ENCODE results near the gene DLG1. TPM values are rescaled to one million over a fixed set of nuclear protein-coding genes. Genes with fewer than 3 reads are reported as not detected.

Gene DLG1
- total RNA-seq, 1 experiment from 2014 or later, result 90.2 TPM

GRCh38 chr3:197306374-197307086, 8.1 kb upstream of the DLG1 start:
- no peaks in the 10 kb centered on the region for H3K4me1 ChIP-seq (ENCODE audit: control insufficient read depth, insufficient read depth, low read length)
- no peaks in the 10 kb centered on the region for H3K9me3 ChIP-seq (ENCODE audit: control insufficient read depth, insufficient read depth, low read depth, low read length)
- BruUV-seq (replicated peaks), result no TSS peak
- TF ChIP-seq CTCF (IDR thresholded peaks at IDR 0.05) (no peak), POLR2AphosphoS5 (IDR thresholded peaks at IDR 0.05; ENCODE audit: low read depth, low read length) (no peak), SIN3A (IDR thresholded peaks at IDR 0.05; ENCODE audit: borderline replicate concordance, insufficient read depth, low read depth, low read length) (no peak), TCF7L2 (IDR thresholded peaks at IDR 0.05; ENCODE audit: low read depth, low read length) (no peak), REST (IDR thresholded peaks at IDR 0.05; ENCODE audit: insufficient read depth in 1 of 2, low read depth in 2 of 2, low read length in 1 of 2) (no peak)
- H3K4me3 ChIP-seq (ENCODE audit: low read depth in 2 of 2, low read length in 2 of 2), result no peak overlapping the region
- in situ Hi-C loops (cut with HindIII; ENCODE audit: low pct_unique_long_range_greater_than_20kb, low sequenced_read_pairs) (no loop called here), intact Hi-C loops (cut with micrococcal nuclease; ENCODE audit: unreplicated experiment) (no loop called here)
- no peaks in the 10 kb centered on the region for H3K36me3 ChIP-seq (ENCODE audit: control insufficient read depth, insufficient read depth, low read length)
- ATAC-seq (no peak), DNase-seq (ENCODE audit: low read depth, low spot score) (no peak)
- H3K27me3 ChIP-seq (ENCODE audit: control insufficient read depth, insufficient read depth, low read length), result no peaks in the 10 kb centered on the region
- ChIA-PET POLR2A (no interaction called here), CTCF (no interaction called here)
- no peak overlapping the region for H3K27ac ChIP-seq (ENCODE audit: low read length)

GRCh38 chr3:197305854-197306253, 7.4 kb upstream of the DLG1 start:
- no peak for ATAC-seq
- intact Hi-C loops (cut with micrococcal nuclease; ENCODE audit: unreplicated experiment) (no loop called here), in situ Hi-C loops (cut with HindIII; ENCODE audit: low pct_unique_long_range_greater_than_20kb, low sequenced_read_pairs) (no loop called here)
- CTCF ChIA-PET, result no interaction called here
- Histone ChIP-seq H3K27ac (ENCODE audit: low read length) (no peak overlapping the region), H3K27me3 (ENCODE audit: control insufficient read depth, insufficient read depth, low read length) (no peaks in the 10 kb centered on the region), H3K4me3 (ENCODE audit: low read depth in 2 of 2, low read length in 2 of 2) (no peak overlapping the region), H3K9me3 (ENCODE audit: control insufficient read depth, insufficient read depth, low read depth, low read length) (no peaks in the 10 kb centered on the region), H3K4me1 (ENCODE audit: control insufficient read depth, insufficient read depth, low read length) (no peaks in the 10 kb centered on the region), H3K36me3 (ENCODE audit: control insufficient read depth, insufficient read depth, low read length) (no peaks in the 10 kb centered on the region)
- no peak for DNase-seq (ENCODE audit: low read depth, low spot score)
- no TSS peak for BruUV-seq (replicated peaks)
- POLR2A ChIA-PET, result no interaction called here
- TF ChIP-seq CTCF (IDR thresholded peaks at IDR 0.05) (no peak), REST (IDR thresholded peaks at IDR 0.05; ENCODE audit: insufficient read depth in 1 of 2, low read depth in 2 of 2, low read length in 1 of 2) (no peak), POLR2AphosphoS5 (IDR thresholded peaks at IDR 0.05; ENCODE audit: low read depth, low read length) (no peak)
